Myocyte (in vitro differentiated cells): ENCODE data around the gene CCDC158. TPM values are rescaled to one million over a fixed set of nuclear protein-coding genes. Genes with fewer than 3 reads are reported as not detected.
"Not testable (repeated sequence)": the region's sequence is repeated elsewhere in the genome, so short reads cannot be mapped to it uniquely, and the experiment has no call there.

Source experiments
- DNase-seq: peaks from one replicate; pipeline ENCODE4 v3.0.0-alpha.2; 2012; ENCODE audit warnings: low read depth
- polyA plus RNA-seq: library from polyadenylated mRNA; unstranded; fragments of >200 nt; gene quantifications from one replicate; pipeline ENCODE4 v1.2.1, GENCODE V29; 2012; ENCODE audit warnings: missing spikeins
- total RNA-seq: library from RNA; depleted of rRNA; stranded (reverse); fragments of >200 nt; gene quantifications from 2 replicates; pipeline ENCODE4 v1.2.3, GENCODE V29; 2014

The CCDC158 gene
- not detected in 2 replicates for total RNA-seq
- not detected for polyA plus RNA-seq

- DNase-seq: peak; percentile 6
Measured at GRCh38 chr4:76420762-76421581, at the start of gene CCDC158. Gene CCDC158 (minus strand): TSS chr4:76421141. CDS start chr4:76403207, 17,934 bp downstream.

- DNase-seq: no peak
Measured at GRCh38 chr4:76470532-76470931, 49.6 kb upstream of the CCDC158 start.

DNA sequence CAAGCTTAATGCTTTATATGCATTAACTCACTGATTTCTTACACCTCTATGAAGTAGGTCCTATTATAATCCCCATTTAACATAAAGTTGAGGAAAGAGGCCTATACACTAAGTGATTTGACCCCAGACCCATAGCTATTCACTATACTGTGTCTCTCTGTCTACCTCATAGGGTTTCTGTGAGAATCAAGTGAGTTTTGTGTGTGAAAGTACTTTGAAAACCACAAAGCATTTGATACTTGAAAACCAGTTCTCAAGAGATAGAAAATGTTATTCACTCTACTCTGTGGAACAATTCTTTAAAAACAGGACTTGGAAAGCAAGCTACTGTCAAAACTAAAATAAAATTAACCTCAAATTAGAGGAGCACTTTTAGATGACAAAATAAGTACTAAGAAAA lies 49.1 kb upstream of the CCDC158 start:
- DNase-seq: no peak

DNA sequence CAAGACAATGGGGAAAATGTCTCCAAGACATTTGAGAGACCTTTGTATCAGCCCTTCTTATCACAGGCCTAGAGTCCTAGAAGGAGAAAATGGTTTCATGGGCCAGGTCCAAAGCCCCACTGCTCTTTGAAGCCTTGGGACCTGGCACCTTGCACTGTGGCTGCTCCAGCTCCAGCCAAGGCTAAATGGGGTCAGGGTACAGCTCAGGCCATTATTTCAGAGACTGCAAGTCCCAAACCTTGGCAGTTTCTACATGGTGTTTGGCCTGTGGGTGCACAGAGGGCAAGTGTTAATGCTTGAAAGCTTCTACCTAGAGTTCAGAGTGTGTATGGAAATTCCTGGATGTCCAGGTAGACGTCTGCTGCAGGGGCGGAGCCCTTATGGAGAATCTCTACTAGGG lies 42.6 kb upstream of the CCDC158 start:
- no peak for DNase-seq

DNA sequence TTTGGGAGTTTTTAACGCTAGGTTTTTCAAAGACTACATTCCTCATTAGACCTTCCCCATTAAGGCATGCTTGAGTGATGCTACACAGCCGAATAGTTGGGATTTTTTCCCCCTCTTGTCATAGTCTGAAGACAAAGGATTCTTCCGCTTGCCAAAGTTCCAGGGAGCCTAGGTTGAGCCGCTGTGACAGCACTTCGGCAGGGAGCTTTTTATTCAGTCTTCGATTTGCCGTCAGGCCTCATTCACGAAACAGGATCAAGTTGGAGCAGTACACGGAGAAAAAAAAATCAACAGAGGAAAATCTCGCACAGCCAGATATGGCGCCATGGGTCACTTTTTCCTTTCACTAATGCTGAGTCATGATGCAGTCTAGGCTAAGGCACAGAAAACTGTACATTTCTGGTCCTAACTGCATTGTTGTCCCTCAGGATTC lies 38.4 kb upstream of the CCDC158 start:
- peak; percentile 75 for DNase-seq

DNA sequence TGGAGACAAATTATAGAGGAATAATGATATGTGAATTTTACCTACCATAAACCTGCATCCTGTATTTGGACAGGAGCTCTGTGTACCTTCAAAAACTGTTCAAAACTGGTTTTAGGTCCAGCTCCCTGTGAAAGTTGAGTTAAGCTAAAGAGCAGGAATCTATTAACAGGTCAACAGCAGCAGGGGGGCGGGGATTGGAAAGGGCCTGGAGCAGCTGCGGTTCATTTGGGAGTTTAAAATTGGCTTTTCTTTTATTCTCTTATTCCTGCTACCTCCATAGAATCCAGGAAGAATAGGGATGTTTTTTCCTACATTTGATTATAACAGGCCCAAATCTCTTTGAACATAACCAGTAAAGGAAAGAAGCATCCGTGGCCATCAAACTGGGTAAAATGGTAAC lies 37.9 kb upstream of the CCDC158 start:
- peak; percentile 56 for DNase-seq

GRCh38 chr4:76458297-76458696 lies 37.4 kb upstream of the CCDC158 start:
- no peak for DNase-seq

GRCh38 chr4:76457885-76458284 lies 36.9 kb upstream of the CCDC158 start:
- no peak for DNase-seq

GRCh38 chr4:76454073-76454472 lies 33.1 kb upstream of the CCDC158 start:
- DNase-seq: not testable (repeated sequence)

- no peak for DNase-seq
Measured at GRCh38 chr4:76453232-76453631, 32.3 kb upstream of the CCDC158 start.

- DNase-seq: no peak
Measured at GRCh38 chr4:76449833-76450232, 28.9 kb upstream of the CCDC158 start.

DNA sequence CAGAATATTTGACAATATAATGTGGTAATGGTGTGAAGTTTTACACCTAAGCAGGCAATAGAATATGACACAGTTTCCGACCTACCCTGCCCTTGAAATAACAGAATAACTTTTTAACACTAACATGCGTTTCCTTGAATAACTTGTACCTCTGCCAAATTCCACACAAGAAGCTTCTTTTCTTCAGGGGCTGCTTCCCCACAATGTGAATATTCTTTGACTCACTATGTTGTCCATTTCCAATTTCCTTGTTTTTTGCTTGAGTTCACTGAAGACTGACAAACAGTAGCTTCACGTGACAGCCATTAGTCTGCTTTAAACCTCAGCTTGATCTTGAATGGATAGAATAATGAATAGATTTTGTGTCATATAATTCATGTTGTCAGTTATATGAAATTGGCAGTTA lies 28.4 kb upstream of the CCDC158 start:
- DNase-seq: peak; percentile 2

DNA sequence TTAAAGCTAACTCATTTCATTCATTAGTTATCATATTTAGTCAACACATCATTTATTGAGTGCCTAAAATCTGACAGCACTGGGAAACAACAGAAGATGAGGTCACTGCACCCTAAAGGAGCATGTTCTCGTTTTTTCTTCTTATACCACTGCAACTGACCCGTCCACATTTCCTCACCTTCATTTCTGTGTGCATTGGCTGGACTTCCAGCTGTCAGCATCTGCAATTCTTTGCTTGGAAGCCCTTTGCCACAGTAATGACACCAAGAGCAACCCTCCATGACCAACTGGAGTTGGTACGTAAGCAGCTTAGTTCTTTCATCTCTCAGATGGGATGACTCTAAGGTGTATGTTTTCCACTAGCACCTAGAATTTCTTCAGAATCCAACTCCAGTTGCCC lies 27.3 kb upstream of the CCDC158 start:
- no peak for DNase-seq

GRCh38 chr4:76447393-76447851 lies 26.5 kb upstream of the CCDC158 start:
- DNase-seq: peak; percentile 6

DNA sequence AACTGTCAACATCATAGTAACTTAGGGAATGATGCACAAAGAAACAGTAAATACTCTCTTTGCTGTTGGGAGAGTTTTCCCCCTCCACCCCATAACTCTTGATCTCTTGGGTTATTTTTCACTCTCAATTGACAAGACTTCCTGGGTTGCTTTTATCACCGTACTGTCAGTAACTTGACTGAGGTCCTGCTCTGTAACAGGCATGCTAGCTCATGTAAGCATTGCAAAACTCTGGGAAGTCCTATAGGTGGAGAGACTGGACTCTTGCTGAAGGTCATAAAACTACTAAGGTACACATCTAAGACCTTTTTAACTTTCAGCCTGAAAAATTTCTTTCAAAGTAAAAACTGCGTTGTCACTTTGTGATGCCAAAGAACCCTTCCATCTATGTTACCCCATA lies 25.0 kb upstream of the CCDC158 start:
- DNase-seq: no peak

- no peak for DNase-seq
Measured at GRCh38 chr4:76443376-76443775, 22.4 kb upstream of the CCDC158 start.

- no peak for DNase-seq
Measured at GRCh38 chr4:76442807-76443206, 21.9 kb upstream of the CCDC158 start.

GRCh38 chr4:76441881-76442280 lies 20.9 kb upstream of the CCDC158 start:
- DNase-seq: no peak

DNA sequence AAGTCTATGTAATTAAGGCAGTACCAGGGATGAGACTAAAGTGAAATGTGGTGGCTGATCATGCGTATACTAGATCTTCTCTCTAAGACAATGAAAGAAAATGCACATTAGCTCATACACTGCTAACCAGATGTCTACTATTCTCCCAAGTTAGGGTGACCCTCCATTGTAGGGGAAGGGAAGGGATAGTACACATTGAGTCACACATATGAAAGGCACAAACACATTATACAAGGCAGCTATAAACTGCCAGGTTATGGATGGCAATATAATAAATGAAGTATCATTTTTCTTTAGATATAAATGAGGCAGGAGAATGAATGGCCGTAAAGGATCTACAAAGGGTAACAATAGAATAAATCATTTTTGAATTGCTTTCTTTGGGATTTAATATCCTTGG lies 18.6 kb upstream of the CCDC158 start:
- DNase-seq: no peak

- DNase-seq: no peak
Measured at GRCh38 chr4:76435528-76436319, 14.8 kb upstream of the CCDC158 start.

GRCh38 chr4:76434901-76435527 lies 14.1 kb upstream of the CCDC158 start, which contains the start of gene SHROOM3:
Gene SHROOM3 (plus strand): TSS chr4:76435229. CDS start chr4:76436053, 824 bp downstream.
- no peak for DNase-seq
